NCI-H524 treated with DMSO at 0.1 percent for 48 hours (cell line): ENCODE data around the gene CRYGN.

Experiments used
- DNase-seq: peaks from one replicate; lab custom pipeline; 2025; lab: John Stamatoyannopoulos, UW

CRYGN gene

GRCh38 chr7:151406886-151407583, 32.9 kb downstream of the CRYGN start:
- DNase-seq, result no peak

- DNase-seq, result no peak
Measured at GRCh38 chr7:151406051-151406875, 33.7 kb downstream of the CRYGN start.

GRCh38 chr7:151405588-151405987, 34.4 kb downstream of the CRYGN start:
- no peak for DNase-seq

DNA sequence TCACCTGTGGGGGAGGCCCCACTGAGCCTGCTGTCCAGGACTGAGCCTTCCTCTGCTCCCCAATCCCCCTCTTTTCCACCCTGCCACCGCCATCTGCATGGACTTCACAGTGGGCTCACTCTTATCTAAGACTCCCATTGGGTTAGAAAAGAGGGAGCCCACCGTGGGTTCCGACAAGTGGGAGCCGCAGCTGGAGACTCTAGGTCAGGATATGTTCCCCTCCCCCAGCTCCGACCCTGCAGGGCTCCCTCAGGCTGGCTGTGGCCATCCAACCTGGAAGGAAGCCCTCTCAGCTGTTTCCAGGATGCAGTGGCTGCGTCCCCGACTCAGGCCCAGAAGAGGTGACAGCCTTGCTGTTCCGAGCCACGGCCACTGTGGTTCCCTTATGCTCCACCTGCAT, 34.9 kb downstream of the CRYGN start:
- DNase-seq, result no peak

DNA sequence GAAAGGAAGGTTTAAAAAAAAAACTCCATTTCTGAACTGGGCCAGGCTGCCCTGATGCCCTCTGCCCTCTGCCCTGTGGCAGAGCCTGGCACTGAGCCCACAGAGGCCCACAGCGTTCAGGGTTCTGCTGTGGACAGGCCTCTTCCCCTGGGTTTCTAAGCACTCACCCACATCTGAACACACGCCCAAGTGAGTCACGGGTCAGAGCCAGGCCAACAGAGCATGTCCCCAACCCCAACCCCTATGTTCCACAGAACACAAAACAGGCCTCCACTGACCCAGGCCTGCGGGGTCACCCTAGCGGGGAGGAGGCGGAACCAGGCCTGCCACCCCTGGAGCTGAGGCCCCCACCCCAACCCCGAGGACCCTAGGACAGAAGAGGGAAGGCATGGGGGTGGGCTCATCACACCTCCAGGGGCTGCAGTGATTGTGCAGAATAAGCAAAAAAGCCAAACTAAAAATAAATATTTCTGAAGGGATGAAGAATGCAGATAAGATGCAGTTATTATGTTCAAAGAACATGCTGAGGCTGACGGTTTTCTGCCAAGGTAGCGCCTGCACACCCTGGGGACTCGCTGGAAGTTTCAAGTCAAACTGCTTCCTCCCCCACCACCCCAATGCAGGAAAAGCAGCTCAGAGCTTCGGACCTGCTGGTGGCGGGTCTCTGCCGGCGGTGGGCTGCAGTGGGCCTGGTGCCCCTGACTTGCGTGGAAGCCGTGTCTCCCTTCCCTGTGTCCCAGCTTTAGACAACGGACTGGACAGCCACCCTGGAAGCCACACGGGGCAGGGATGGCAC, 35.5 kb downstream of the CRYGN start:
- no peak for DNase-seq

- no peak for DNase-seq
Measured at GRCh38 chr7:151403764-151404163, 36.2 kb downstream of the CRYGN start.

- DNase-seq, result no peak
Measured at GRCh38 chr7:151402029-151402835, 37.7 kb downstream of the CRYGN start.

GRCh38 chr7:151400626-151401315, 39.2 kb downstream of the CRYGN start:
- no peak for DNase-seq

DNA sequence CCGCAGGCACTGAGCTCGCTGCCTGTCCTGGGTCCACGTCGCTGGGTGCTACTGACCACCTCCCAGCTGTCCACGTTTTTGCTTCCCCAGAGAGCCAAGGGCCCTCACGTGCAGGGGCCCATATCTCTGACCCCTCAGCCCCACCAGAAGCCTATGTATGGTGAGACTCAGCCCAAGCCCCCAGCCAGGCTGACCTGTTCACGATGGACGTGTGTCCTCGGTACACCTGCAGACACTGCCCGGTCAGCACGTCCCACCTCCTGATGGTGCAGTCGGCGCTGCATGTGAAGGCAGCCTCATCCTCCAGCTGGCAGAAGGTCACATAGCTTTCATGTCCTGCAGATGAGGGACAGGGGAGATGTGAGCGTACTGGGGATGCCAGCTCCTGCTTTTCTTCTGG, 40.0 kb downstream of the CRYGN start:
- DNase-seq, result no peak

- no peak for DNase-seq
Measured at GRCh38 chr7:151399305-151399601, 40.7 kb downstream of the CRYGN start.

DNA sequence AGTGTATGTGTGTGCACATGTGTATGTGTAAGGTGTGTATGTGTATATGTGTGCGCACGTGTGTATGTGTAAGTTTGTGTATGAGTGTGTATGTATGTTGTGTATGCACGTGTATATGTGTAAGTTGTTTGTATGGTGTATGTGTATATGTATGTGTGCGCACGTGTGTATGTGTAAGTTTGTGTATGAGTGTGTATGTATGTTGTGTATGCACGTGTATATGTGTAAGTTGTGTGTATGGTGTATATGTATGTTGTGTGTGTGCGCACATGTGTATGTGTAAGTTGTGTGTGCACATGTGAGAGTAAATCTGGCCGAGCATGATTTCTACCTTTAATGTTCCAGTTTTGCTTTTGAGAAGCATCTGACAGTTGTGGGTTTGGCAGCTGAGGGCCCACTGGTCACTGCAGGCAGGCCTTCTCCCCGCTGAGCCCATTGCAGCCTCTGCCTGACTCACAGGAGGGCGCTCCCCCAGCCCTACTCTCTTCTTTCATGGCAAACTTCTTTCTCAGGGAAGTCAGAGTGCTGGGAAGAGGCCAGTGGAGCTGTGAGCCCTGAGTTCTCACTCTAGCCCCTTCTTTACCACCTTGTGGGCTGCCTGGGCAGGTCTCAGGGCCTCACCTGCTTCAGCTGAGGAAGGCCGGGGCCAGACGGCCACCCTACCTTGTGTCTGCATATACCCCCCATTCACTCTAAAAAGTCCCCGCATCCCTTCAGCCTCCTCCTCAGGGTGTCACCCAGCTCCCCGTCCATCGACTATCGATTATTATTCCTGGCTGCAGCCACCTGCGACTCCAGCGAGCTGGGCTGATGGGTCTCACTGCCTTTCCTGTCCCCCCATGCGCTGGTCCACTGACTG, 41.3 kb downstream of the CRYGN start:
- DNase-seq, result no peak

DNA sequence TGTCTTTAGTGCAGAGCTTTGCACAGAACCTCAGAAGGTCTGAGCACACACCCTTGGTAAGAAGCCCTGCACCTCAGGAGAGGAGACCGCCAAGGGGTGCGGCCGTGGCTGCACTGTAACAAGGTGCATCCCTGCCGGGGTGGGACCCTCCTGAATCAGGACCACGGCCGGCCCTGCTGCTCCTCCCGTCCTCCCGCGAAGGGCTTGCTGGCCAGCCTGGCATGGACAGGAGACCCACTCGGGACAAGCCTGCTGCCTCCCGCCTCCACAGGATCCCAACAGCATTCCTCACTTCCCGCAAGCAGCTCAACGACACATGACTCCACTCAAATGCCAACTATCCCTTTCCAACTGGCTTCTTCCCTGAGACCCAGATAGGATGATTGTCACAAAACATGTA, 42.9 kb downstream of the CRYGN start:
- no peak for DNase-seq

DNA sequence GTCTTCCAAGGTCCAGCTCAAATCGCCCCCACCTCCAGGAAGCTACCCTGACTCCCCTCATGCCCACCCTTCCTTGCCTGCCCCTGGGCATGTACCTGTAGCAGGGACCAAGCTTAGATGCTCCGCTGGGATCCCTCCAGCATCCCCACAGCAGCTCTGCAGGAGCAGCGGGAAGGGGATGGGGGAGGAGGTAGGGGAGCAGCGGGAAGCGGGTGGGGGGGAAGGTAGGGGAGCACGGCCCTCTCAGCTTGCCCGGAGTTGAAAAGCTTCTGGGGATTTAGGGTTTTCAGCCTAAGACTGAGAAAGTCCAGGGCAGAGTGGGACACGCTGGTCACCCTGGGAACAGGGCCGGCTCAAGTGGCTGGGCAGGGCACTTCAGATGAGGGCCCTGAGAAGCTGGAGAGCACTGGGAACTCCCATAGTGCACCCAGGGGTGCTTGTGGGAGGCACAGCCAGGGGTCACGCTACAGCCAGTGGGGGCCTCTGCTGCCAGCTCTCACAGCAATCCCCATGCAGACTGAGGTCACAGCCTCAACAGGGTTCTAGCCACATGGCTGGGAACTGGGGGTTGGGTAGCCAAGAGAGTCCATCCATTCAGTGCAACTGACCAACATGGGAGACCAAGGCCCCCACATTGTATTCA, 43.5 kb downstream of the CRYGN start:
- DNase-seq, result no peak

GRCh38 chr7:151395036-151395367, 44.9 kb downstream of the CRYGN start:
- DNase-seq, result no peak

DNA sequence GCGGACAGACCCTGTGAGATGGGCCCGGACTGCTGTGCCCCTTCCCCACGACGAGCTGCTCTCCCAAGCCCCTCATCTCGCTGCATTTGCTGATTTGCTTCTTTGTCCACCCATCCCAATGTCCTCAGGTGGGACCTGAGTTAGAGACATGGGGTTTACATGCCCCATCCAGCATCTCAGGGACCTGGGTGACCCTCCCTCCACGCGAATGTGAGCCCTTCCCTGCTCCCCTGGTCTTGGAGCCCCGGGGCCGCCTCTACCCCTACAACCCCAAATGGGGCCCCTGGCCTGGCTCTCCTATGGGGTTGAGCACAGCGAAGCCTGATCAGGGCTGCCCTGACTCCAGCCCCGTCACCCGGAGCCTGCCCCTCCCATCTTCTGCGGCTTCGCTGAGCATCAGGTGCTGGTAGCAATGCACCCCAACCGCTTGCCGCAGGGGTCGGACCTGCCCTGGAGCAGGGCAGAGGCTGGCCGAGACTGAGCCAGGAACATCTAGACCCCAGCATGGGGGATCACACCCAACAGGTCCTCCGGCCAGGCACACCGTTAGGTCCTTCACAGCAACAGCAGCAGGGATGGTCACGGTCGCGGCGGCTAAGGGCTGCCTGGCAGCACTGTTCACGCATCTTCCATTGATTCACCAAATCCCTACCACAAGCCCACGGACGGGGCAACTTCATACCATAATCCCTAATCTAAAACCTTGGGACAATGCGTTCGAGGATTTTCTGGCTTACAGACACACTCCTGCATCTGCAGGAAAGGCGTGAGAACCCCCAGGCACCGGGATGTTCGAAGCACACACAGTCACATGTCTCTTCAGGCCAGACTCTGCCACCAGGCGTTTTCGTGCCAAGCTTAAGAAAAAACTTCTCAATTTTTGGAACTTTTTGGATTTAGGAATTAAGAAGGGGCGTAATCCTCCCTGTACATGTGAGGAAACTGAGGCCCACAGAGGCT, 45.6 kb downstream of the CRYGN start:
- no peak for DNase-seq

- DNase-seq, result no peak
Measured at GRCh38 chr7:151393031-151393977, 46.6 kb downstream of the CRYGN start.

DNA sequence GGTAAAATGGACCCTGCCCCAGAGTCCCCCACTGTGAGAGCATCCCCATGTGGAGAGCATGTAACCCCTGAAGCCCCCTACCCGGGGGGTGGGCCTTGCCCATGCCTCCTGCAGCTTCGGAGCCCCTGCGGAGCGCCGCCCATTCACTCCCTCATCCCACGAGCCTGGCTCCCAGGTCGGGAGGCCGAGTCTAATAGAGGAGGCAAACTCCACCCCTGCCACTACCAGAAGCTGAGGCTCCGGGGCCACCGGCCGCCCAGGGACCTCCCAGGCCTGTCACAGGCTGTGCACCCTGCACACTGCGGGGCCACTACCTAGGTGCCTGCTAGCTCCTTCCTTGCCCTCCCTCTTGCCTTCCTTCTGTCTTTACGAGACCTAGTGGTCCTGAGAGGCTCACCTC, 47.5 kb downstream of the CRYGN start:
- DNase-seq, result no peak

GRCh38 chr7:151392002-151392401, 47.9 kb downstream of the CRYGN start:
- no peak for DNase-seq
